GM12865 (cell line): ENCODE results near the gene MYCN.
A peak's percentile ranks its signal among the peaks of the same experiment; 100 is the strongest.

Experiments used
- DNase-seq: peaks from one replicate; pipeline ENCODE4 v3.0.0; 2010; ENCODE audit warnings: low read depth
- H3K4me3 ChIP-seq: 2 replicates; pipeline ENCODE4 v1.5.1; 2011; ENCODE audit warnings: mild to moderate bottlenecking, low read depth, low read length, control low read depth
- CTCF ChIP-seq: IDR thresholded peaks from 2 replicates; pipeline ENCODE4 v1.5.1; 2011; ENCODE audit warnings: low read length, control low read depth, low read depth, inconsistent platforms; ENCODE audit not compliant: insufficient read depth; ENCODE audit errors: missing control alignments

Gene MYCN

GRCh38 chr2:15941871-15942710, 1.7 kb downstream of the MYCN start:
- TF ChIP-seq CTCF, result no peak
- no peak overlapping the region for H3K4me3 ChIP-seq
- no peak for DNase-seq

- no peak for TF ChIP-seq CTCF
- no peak overlapping the region for H3K4me3 ChIP-seq
- no peak for DNase-seq
Measured at GRCh38 chr2:15942711-15943345, 2.5 kb downstream of the MYCN start.

- no peak for DNase-seq
- peak; percentile 10 for TF ChIP-seq CTCF
- H3K4me3 ChIP-seq, result no peak overlapping the region
Measured at GRCh38 chr2:15943378-15944280, 3.3 kb downstream of the MYCN start.

- no peak overlapping the region for H3K4me3 ChIP-seq
- no peak for TF ChIP-seq CTCF
- no peak for DNase-seq
Measured at GRCh38 chr2:15944325-15945017, 4.1 kb downstream of the MYCN start.

- DNase-seq, result no peak
- TF ChIP-seq CTCF, result no peak
- no peak overlapping the region for H3K4me3 ChIP-seq
Measured at GRCh38 chr2:15945909-15946705, 5.8 kb downstream of the MYCN start.
